Stimulated activated CD8-positive, alpha-beta memory T cell treated with anti-CD3 and anti-CD28 coated beads, Interleukin-15, amount 100 ng/mL, for 4 hours (primary cell): Measurements from ENCODE around the gene SMPD1.
"Not testable (repeated sequence)": the region's sequence is repeated elsewhere in the genome, so short reads cannot be mapped to it uniquely, and the experiment has no call there.

Experiments used
- DNase-seq, 2 donors: peaks; one replicate each; pipeline ENCODE4 v3.0.0-alpha.2; 2020; ENCODE audit warnings: low read depth in 2 of 2

The SMPD1 gene

DNA sequence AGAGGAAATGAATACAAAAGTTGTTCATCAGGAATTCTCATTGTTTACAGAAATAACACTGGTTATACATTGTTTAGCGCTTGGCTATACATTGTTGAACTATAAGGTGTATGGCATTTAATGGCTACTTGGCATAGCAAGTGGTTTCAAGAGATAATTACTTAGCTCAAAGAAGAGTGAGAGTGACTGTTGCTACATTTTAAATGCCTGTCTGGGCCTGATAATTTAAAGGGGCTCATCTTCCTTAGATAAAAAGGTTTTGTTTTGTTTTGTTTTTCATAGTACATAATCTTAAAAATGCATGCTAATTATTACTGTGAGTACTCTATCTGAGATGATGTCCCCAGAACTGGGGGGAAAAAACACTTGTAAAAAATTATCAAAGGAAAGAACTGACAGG lies 1.5 kb upstream of the SMPD1 start:
- DNase-seq = no peak

GRCh38 chr11:6390718-6391469 lies 620 bp downstream of the SMPD1 start:
- no peak for DNase-seq

DNA sequence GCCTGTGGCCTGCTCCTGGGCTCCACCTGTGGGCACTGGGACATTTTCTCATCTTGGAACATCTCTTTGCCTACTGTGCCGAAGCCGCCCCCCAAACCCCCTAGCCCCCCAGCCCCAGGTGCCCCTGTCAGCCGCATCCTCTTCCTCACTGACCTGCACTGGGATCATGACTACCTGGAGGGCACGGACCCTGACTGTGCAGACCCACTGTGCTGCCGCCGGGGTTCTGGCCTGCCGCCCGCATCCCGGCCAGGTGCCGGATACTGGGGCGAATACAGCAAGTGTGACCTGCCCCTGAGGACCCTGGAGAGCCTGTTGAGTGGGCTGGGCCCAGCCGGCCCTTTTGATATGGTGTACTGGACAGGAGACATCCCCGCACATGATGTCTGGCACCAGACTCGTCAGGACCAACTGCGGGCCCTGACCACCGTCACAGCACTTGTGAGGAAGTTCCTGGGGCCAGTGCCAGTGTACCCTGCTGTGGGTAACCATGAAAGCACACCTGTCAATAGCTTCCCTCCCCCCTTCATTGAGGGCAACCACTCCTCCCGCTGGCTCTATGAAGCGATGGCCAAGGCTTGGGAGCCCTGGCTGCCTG lies 1.4 kb downstream of the SMPD1 start:
- no peak for DNase-seq

- DNase-seq = not testable (repeated sequence)
These were observed 2.0 kb downstream of the SMPD1 start for GRCh38 chr11:6392251-6392650.

DNA sequence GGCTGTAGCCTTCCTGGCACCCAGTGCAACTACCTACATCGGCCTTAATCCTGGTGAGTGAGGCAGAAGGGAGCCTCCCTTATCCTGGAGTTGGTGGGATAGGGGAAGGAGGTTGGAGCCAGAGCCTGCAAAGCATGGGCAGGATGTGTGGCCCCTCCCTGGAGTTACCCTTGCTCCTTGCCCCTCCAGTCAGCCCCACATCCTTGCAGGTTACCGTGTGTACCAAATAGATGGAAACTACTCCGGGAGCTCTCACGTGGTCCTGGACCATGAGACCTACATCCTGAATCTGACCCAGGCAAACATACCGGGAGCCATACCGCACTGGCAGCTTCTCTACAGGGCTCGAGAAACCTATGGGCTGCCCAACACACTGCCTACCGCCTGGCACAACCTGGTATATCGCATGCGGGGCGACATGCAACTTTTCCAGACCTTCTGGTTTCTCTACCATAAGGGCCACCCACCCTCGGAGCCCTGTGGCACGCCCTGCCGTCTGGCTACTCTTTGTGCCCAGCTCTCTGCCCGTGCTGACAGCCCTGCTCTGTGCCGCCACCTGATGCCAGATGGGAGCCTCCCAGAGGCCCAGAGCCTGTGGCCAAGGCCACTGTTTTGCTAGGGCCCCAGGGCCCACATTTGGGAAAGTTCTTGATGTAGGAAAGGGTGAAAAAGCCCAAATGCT lies 3.9 kb downstream of the SMPD1 start:
- DNase-seq = no peak

DNA sequence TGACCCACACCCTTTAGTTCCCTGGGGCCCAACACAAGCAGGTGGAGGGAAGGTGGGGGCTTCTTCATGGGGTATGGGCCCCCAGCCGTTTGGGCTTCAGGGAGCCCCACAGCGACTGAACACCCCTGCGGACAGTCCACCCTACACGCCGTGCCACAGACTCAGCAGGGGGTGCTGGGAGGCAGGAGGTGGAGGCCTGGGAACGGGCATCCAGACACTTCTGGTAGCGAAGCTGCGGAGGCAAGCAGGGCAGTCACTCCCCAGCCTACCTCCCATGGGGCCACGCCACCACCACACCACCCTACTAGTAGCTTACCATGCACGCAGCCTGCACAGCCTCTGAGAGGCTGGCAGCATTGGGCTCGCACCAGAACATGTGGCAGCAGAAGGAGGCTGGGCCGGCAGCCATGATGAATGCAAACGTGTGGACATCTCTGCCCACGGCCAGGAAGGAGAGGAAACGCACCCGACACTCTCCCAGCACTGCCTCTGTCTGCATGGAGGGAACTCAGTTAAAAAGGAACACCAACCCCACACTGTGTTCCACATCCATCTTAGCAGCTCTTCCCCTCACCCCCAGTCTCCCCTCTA lies 5.3 kb downstream of the SMPD1 start:
- no peak for DNase-seq

- no peak for DNase-seq
These were observed 6.9 kb downstream of the SMPD1 start for GRCh38 chr11:6397156-6397555.

- no peak for DNase-seq
These were observed 7.4 kb downstream of the SMPD1 start for GRCh38 chr11:6397636-6398035.

- no peak for DNase-seq
These were observed 10.4 kb downstream of the SMPD1 start for GRCh38 chr11:6400431-6401345.

- no peak for DNase-seq
These were observed 11.2 kb downstream of the SMPD1 start for GRCh38 chr11:6401464-6401863.

GRCh38 chr11:6402061-6402470 lies 11.8 kb downstream of the SMPD1 start:
- DNase-seq = no peak

- DNase-seq = peak; percentile 31 to 51
These were observed 12.3 kb downstream of the SMPD1 start for GRCh38 chr11:6402561-6402981.

- no peak for DNase-seq
These were observed 13.3 kb downstream of the SMPD1 start for GRCh38 chr11:6403539-6403938.

DNA sequence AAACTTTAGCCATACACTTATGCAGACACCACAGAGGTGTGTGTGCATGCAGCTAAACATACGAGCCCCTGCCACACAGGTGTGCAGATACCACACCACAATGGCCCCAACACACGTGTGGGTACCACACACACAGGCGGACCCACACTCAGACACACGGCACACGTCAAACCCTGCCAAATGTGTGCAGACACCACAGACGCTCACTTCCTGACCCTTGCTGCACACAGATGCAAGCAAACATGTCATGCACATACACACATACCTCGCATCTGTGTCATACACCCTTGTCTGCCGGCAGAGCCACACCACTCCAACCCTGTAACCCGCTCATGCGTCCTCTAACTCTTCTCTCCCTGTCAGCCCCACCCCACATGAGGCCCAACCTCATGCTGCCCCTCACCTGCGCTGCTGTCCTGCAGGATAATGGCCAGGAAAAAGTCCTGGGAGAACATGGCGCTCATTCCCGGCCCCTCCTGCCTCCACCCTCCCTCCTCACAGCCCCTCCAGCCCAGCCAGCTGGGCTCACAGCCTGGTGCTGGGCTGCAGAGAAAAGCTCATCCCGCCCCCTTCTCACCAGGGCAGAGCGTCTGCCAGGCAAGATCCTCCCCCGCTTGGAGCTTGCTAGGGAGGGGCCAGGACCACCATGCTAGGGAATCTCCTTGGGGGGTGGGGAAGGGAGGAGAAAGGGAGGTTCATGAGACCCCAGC lies 14.2 kb downstream of the SMPD1 start:
- DNase-seq = no peak

GRCh38 chr11:6405052-6405667 lies 14.9 kb downstream of the SMPD1 start:
- DNase-seq = no peak

DNA sequence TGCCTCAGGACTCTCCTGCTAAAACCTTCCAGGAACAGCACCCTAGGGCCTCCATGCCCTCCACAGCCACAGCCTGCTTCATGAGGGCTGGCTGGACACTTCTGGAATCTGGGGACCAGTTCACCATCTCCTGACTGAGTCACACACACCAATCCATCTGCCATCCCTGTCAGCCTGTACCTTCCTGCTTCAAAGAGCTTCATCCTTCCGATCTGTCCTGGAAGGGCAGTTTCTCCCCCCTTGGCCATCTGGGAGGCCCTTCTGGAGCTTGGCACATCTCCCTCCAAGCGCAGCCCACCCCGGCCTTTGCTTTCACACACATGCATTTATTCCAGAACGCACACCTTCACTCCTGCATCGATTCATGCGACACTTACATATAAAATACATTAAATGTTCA lies 15.6 kb downstream of the SMPD1 start:
- DNase-seq = no peak

DNA sequence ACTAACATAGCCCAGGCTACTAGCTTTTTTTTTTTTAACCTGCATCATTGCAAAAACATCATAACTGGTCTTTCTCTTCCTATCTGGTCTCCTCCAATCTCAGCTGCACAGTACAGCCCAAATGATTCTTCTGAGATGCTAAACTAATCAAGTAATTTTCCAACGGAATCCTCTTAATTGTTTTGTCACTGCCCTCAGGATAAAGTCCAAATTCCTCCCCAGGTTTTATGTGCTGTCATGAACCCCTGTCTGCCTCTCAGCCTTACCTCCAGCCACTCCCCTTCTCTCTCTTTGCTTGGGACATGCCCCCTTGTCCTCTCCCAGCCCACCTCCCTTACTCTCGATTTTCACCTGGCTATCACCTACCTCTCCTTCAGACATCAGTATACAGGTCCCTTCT lies 16.1 kb downstream of the SMPD1 start:
- DNase-seq = no peak

GRCh38 chr11:6410695-6411430 lies 20.6 kb downstream of the SMPD1 start:
- DNase-seq = no peak

- DNase-seq = no peak
These were observed 21.3 kb downstream of the SMPD1 start for GRCh38 chr11:6411594-6412031.

- DNase-seq = peak in 1 of 2 donors; percentile 55
These were observed 23.5 kb downstream of the SMPD1 start for GRCh38 chr11:6413791-6414201.
